GM13976 (cell line): ENCODE results near the gene ARHGEF26.

Source experiments
- DNase-seq: peaks from one replicate; pipeline ENCODE4 v3.0.0; 2012; ENCODE audit warnings: low spot score
- CTCF ChIP-seq: IDR thresholded peaks from 2 replicates; pipeline ENCODE4 v1.5.1; 2012; ENCODE audit warnings: borderline replicate concordance, mild to moderate bottlenecking; ENCODE audit not compliant: insufficient read depth; ENCODE audit errors: extremely low read depth, missing control alignments, control extremely low read depth
- in situ Hi-C: fragments of 300-500 bp; cut with MboI; formaldehyde crosslinking; loops from one replicate; pipeline ENCODE4 v1.12.0; 2022; ENCODE audit warnings: low sequenced_read_pairs, mixed read lengths, inconsistent platforms; ENCODE audit not compliant: unreplicated experiment

ARHGEF26 gene

GRCh38 chr3:154244644-154245043, 123.5 kb downstream of the ARHGEF26 start:
- in situ Hi-C loops, result no loop called here
- no peak for DNase-seq
- TF ChIP-seq CTCF, result no peak

GRCh38 chr3:154247806-154248415, 126.7 kb downstream of the ARHGEF26 start:
- in situ Hi-C loops, result no loop called here
- DNase-seq, result no peak
- TF ChIP-seq CTCF, result no peak

DNA sequence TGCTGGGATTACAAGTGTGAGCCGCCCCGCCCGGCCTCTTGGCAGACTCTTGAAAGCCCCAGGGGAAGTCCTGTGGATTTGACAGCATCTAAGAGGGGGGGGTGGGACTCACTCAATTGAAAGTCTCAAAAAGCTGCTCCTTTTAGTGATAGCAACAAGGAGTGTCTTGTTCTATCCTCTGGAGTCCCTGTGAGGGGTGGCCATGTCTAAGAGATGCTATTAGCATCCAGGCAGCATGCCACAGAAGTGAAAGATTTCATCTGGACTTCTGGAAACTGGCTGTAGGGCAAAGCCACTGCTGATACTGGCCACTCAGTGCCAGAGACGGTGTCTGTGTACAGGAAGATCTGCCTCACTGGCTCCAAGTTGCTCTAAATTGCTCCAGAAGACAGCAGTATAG, 129.1 kb downstream of the ARHGEF26 start:
- no peak for DNase-seq
- in situ Hi-C loops, result no loop called here
- TF ChIP-seq CTCF, result no peak

GRCh38 chr3:154251610-154252009, 130.4 kb downstream of the ARHGEF26 start:
- in situ Hi-C loops, result no loop called here
- no peak for TF ChIP-seq CTCF
- DNase-seq, result no peak

DNA sequence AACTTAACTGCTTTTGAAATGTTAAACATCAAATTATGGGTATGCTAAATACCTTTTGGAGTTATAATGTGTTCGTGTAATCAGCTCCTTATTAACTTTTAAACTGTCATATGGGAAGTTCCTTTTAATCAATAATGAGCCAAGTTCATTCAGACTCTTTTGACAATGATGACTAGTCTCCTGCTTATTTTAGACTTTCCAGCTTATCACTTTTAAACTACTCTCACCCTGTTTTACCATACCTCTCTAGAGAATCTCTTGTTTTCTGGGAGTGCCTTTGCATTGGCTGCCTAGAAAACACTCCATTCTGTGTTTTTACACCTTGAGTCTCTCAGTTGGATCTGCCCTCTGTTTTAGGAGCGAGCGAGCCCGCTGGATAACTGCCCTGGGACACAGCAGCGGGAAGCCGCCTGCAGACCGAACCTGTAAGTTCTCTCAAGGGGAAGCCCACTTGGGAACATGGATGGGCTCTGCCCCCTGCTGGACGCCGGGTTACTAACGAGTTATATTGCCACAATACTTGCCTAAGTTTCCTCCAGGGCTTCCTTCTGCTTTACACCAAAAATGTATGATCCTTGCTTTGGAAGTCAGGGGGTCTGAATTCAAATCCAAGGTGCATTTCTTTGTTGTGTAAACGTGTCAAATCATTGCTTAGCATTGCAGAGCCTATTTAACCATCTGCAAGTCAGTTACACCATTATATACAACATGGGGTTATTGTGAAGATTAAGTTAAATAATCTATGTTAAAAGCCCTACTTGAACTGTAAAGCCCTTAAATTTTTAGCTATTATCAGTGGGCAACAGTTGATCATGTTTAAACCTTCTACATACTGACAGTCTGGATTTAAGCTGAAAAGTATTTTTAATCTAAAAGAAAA, 131.8 kb downstream of the ARHGEF26 start:
- peak; percentile 66 for DNase-seq
- peak; percentile 74 for TF ChIP-seq CTCF
- in situ Hi-C loops, result no loop called here

GRCh38 chr3:154254527-154254926, 133.3 kb downstream of the ARHGEF26 start:
- in situ Hi-C loops, result no loop called here
- TF ChIP-seq CTCF, result no peak
- no peak for DNase-seq

DNA sequence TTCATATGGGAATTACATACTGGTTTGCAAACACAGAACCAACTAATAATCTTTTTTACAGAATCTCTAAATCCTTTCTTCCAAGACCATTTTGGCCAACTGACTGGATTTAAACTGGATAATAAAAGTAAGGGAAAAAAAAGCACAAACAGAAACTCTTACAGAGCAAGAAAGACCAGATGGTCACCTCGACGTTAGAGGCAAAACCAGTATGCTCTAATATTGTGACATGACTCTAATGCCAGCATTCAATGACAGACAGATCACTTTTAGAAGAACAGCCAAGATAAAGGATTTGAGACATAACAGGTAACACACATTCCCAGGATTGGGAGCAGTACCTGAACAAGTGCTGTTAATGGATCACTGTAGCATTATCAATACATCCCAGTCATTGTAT, 152.2 kb downstream of the ARHGEF26 start:
- TF ChIP-seq CTCF, result no peak
- in situ Hi-C loops, result no loop called here
- no peak for DNase-seq
